ENCODE data around the gene VAC14. TPM values are rescaled to one million over a fixed set of nuclear protein-coding genes. Genes with fewer than 3 reads are reported as not detected.

VAC14 gene
- total RNA-seq, 1 experiment from 2014 or later, result 69.2 TPM

GRCh38 chr16:70715055-70715858 lies 85.7 kb downstream of the VAC14 start:
- DNase-seq (ENCODE audit: low spot score), result peak; percentile 92

DNA sequence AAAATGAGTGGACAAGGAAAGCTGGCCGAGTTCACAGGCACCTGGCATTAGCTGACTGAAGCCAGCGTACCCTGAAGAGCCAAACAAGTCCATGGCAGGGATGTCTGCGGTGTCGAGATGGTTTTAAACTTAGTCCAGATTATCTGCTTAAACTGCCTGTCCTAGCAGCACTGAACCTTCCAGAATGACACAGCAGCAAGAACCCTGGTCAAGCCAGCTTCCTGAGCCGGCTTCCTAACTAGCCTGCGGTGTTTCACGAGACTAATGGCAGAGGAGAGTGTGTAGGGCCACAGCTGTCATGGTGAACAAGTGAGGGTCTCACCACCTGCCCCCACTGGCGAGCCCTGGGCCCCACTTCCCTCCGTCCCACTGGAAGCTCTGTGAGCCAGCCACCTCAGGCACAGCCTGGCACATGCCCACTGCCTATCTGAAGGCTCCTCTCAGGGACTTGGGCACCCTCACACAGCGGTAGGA lies 86.3 kb downstream of the VAC14 start:
- in situ Hi-C loops (cut with HindIII; ENCODE audit: low sequenced_read_pairs), result no loop called here

More at GRCh38 chr16:70715055-70715858, 85.7 kb downstream of the VAC14 start:
- in situ Hi-C loops (cut with HindIII; ENCODE audit: low sequenced_read_pairs), result no loop called here

DNA sequence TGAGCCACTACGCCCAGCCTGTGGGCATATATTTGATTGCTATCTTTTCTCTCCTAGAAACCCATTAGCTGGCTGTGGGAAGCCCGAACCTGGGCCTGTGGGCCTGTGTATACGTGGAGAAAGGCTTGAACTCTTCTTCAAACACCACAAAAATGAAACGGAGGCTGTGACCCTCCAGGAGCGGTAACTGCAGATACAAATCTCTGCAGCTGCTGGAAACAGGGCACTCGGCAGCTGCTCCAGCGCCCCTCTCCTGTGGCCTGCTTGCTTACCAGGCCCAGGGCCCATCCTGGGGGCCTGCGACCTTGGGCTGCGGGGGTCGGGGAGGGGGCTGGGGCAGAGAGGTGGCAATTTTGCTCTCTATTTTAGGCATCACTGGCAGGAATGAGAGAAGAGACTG lies 87.1 kb downstream of the VAC14 start:
- no peak for DNase-seq (ENCODE audit: low spot score)

More for the DNA sequence above, 86.3 kb downstream of the VAC14 start:
- DNase-seq (ENCODE audit: low spot score), result peak; percentile 79

GRCh38 chr16:70713342-70713741 lies 87.6 kb downstream of the VAC14 start:
- DNase-seq (ENCODE audit: low spot score), result no peak
- in situ Hi-C loops (cut with HindIII; ENCODE audit: low sequenced_read_pairs), result no loop called here

More for the DNA sequence above, 87.1 kb downstream of the VAC14 start:
- in situ Hi-C loops (cut with HindIII; ENCODE audit: low sequenced_read_pairs), result no loop called here

DNA sequence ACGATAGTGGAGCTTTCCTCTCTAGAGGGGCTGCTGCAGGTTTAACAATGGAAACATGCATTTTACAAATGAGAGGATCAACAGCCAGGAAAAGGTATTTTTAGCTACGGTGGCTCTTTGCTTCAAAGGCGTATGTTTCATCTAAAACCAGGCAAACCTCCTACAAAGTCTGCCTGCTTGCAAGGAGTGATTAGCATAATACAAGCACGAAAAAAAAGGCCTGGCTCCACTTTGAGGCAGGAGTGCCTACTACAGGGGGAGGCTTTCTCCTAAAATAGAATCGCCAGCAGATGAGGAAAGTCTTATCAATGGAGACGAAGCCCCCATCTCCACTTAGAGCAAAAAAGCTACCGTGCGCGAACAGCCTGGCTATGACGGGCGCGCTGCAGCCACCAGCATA lies 88.0 kb downstream of the VAC14 start:
- peak; percentile 70 for DNase-seq (ENCODE audit: low spot score)
- in situ Hi-C loops (cut with HindIII; ENCODE audit: low sequenced_read_pairs), result no loop called here

DNA sequence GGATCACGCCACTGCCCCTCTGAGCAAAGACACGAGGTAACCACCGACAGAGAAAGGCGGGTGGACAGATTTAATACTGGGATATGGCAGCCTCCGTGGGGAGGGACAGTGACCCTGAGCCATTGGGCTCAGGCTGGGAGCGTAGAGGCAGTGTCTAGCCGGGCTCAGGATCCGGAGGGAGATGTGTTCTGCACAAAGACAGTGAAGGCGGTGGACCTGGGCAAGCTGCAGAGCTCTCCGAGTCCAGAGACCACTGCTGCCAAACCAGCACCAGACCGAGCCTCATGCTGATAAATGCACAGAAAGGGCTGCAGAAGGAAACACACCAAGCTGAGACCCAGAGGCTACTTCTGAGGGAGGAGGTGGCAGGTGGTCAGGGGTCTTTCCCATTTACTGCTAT lies 88.6 kb downstream of the VAC14 start:
- in situ Hi-C loops (cut with HindIII; ENCODE audit: low sequenced_read_pairs), result no loop called here
- no peak for DNase-seq (ENCODE audit: low spot score)

GRCh38 chr16:70711211-70712031 lies 89.5 kb downstream of the VAC14 start:
- no peak for DNase-seq (ENCODE audit: low spot score)
- in situ Hi-C loops (cut with HindIII; ENCODE audit: low sequenced_read_pairs), result no loop called here

- in situ Hi-C loops (cut with HindIII; ENCODE audit: low sequenced_read_pairs), result no loop called here
- no peak for DNase-seq (ENCODE audit: low spot score)
These were observed 90.3 kb downstream of the VAC14 start for GRCh38 chr16:70710422-70711210.

DNA sequence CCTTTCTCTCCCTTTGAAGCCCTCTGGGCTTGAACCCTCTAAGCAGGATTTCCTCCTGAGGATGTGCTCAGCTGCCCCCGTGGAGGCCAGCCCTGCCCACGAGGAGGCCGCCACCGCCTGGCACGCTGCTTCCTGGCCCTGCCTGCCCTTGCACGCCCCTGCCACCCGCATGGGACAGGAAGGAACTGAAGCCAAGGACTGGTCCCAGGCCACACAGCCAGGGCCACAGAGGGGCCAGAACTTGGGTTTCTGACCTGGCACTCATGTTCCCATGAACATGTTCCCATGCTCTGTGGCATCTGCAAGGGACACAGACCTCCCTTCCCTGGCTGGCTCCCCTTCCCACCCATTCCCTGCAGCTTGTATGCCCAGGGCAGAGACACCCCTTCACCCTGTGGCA lies 91.0 kb downstream of the VAC14 start:
- no peak for DNase-seq (ENCODE audit: low spot score)
- in situ Hi-C loops (cut with HindIII; ENCODE audit: low sequenced_read_pairs), result no loop called here

- no peak for DNase-seq (ENCODE audit: low spot score)
- in situ Hi-C loops (cut with HindIII; ENCODE audit: low sequenced_read_pairs), result no loop called here
These were observed 91.5 kb downstream of the VAC14 start for GRCh38 chr16:70709457-70709856.

DNA sequence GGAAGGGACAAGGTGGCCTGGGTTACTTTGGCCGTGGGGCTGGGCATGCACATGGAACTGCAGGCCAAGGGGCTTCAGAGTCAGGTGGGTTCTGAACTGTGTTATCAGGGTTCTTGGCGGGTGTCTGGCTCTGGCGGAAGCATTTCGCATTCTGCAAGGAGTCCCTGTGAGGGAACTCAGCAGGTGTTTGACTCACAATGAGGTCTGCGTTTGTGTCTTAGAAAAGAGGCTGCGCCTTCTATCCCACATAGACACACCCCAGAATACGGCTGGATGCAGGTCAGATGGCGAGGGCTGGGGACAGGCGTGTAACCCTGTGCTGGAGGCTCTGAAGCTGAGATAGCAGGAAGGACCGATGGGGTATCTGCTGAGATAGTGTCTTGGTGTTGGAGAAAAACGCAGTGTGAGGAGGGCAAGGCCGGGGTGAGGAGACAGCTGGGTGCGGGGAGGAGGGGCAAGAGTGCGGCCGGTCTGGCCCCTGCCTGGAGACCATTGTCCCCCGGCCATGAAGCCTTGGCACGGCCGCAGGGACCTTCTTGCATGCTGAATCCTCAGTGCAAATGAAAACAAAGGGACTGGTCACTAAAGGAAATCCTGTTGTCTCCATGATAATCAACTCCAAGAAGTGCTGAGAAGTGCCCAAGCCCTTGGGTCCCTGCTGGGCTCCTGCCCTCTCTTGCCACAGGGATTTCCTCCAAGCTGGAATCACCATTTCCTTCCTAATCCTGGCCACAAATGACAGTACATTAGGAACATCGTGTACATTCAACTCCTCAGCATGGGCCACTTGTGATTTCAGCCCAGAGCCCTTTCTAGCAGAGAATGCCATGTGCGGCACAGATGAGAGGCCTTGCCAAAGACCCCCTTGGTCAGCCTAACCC lies 92.4 kb downstream of the VAC14 start:
- in situ Hi-C loops (cut with HindIII; ENCODE audit: low sequenced_read_pairs), result no loop called here
- DNase-seq (ENCODE audit: low spot score), result no peak

GRCh38 chr16:70706948-70707465 lies 94.0 kb downstream of the VAC14 start:
- DNase-seq (ENCODE audit: low spot score), result no peak

DNA sequence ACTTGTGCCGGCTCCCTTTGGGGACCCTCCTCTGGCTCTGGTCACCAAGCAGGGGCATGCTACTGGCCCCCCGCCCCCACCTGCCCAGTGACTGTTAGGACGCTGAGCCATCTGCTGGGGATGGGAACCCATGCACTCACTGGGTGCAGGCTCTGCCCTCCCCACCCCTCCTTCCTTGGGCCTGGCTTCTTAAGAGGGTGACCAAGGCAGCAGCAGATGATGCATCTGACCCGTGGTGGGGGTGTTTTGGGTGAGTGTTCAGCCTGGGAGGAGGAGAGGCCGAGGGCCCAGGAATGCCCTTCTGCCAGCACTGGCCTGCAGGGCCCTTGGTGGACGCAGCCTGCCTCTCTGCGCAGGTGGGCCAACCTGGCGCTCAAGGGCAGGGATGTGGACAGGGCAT lies 95.9 kb downstream of the VAC14 start:
- DNase-seq (ENCODE audit: low spot score), result no peak
- in situ Hi-C loops (cut with HindIII; ENCODE audit: low sequenced_read_pairs), result no loop called here

More at GRCh38 chr16:70706948-70707465, 94.0 kb downstream of the VAC14 start:
- in situ Hi-C loops (cut with HindIII; ENCODE audit: low sequenced_read_pairs), result no loop called here

GRCh38 chr16:70704586-70704985 lies 96.4 kb downstream of the VAC14 start:
- in situ Hi-C loops (cut with HindIII; ENCODE audit: low sequenced_read_pairs), result no loop called here
- DNase-seq (ENCODE audit: low spot score), result peak; percentile 63

- no peak for DNase-seq (ENCODE audit: low spot score)
- in situ Hi-C loops (cut with HindIII; ENCODE audit: low sequenced_read_pairs), result no loop called here
These were observed 97.0 kb downstream of the VAC14 start for GRCh38 chr16:70703835-70704381.

- in situ Hi-C loops (cut with HindIII; ENCODE audit: low sequenced_read_pairs), result no loop called here
- DNase-seq (ENCODE audit: low spot score), result peak; percentile 88
These were observed 97.7 kb downstream of the VAC14 start for GRCh38 chr16:70703041-70703834.

GRCh38 chr16:70702624-70703023 lies 98.3 kb downstream of the VAC14 start:
- no peak for DNase-seq (ENCODE audit: low spot score)
- in situ Hi-C loops (cut with HindIII; ENCODE audit: low sequenced_read_pairs), result no loop called here
